ENCODE measurements around the gene SLC7A6. TPM values are rescaled to one million over a fixed set of nuclear protein-coding genes. Genes with fewer than 3 reads are reported as not detected.
A peak's percentile ranks its signal among the peaks of the same experiment; 100 is the strongest.

SLC7A6 gene
- total and polyA plus RNA-seq, 10 of the 15 experiments (the other 5 are each of a cell fraction or from before 2014, with no cell fraction given), result 8.2 to 60.4 (median 28.6) TPM

GRCh38 chr16:68319185-68319908 is 55.0 kb downstream of the SLC7A6 start (continued):
- TF ChIP-seq CEBPZ (IDR thresholded peaks at IDR 0.05; ENCODE audit: low read depth, low read length) (no peak), RB1 (IDR thresholded peaks at IDR 0.05; ENCODE audit: borderline replicate concordance) (no peak), GABPA (IDR thresholded peaks at IDR 0.05; ENCODE audit: low read depth) (no peak), FOXM1 (IDR thresholded peaks at IDR 0.05; ENCODE audit: low read depth, low read length) (no peak), ATF3 (IDR thresholded peaks at IDR 0.05; ENCODE audit: borderline replicate concordance, extremely low read depth, low read depth, low read length) (no peak), BMI1 (IDR thresholded peaks at IDR 0.05; ENCODE audit: borderline replicate concordance) (0 out of 2 replicates have a peak, but pooled peaks have one; percentile 42), DPF2 (IDR thresholded peaks at IDR 0.05) (peak; percentile 84), SMAD1 (IDR thresholded peaks at IDR 0.05; ENCODE audit: low read depth, partially characterized antibody) (no peak), ATF2 (IDR thresholded peaks at IDR 0.05; ENCODE audit: low read length) (peak; percentile 71), SPI1 (IDR thresholded peaks at IDR 0.05; ENCODE audit: borderline replicate concordance, insufficient read depth, low read depth, low read length) (no peak), E2F8 (IDR thresholded peaks at IDR 0.05; ENCODE audit: low read depth, partially characterized antibody) (no peak), PBX3 (IDR thresholded peaks at IDR 0.05; ENCODE audit: insufficient replicate concordance, low read depth, low read length) (peak; percentile 80), HDGF (IDR thresholded peaks at IDR 0.05) (peak; percentile 98), ZSCAN29 (IDR thresholded peaks at IDR 0.05) (no peak), ZZZ3 (IDR thresholded peaks at IDR 0.05; ENCODE audit: control insufficient read depth, insufficient read length, low read depth) (no peak), EED (IDR thresholded peaks at IDR 0.05; ENCODE audit: low read depth) (peak; percentile 44; the same call in 1 of the 2 replicates), NBN (IDR thresholded peaks at IDR 0.05) (peak; percentile 85), USF1 (IDR thresholded peaks at IDR 0.05; ENCODE audit: borderline replicate concordance, extremely low read length, insufficient read depth, low read depth, low read length) (no peak), TCF3 (IDR thresholded peaks at IDR 0.05; ENCODE audit: borderline replicate concordance, insufficient read depth, low read depth, low read length) (no peak)

All from GM12878 (cell line).